Nucleus accumbens (tissue), 56 donors: ENCODE results near the gene ZNRD2.
"Not testable (repeated sequence)": the region's sequence is repeated elsewhere in the genome, so short reads cannot be mapped to it uniquely, and the experiment has no call there.

ENCODE experiments used
- DNase-seq, 56 donors: peaks; one replicate each; lab custom pipeline; 2025; lab: John Stamatoyannopoulos, UW

The ZNRD2 gene

DNA sequence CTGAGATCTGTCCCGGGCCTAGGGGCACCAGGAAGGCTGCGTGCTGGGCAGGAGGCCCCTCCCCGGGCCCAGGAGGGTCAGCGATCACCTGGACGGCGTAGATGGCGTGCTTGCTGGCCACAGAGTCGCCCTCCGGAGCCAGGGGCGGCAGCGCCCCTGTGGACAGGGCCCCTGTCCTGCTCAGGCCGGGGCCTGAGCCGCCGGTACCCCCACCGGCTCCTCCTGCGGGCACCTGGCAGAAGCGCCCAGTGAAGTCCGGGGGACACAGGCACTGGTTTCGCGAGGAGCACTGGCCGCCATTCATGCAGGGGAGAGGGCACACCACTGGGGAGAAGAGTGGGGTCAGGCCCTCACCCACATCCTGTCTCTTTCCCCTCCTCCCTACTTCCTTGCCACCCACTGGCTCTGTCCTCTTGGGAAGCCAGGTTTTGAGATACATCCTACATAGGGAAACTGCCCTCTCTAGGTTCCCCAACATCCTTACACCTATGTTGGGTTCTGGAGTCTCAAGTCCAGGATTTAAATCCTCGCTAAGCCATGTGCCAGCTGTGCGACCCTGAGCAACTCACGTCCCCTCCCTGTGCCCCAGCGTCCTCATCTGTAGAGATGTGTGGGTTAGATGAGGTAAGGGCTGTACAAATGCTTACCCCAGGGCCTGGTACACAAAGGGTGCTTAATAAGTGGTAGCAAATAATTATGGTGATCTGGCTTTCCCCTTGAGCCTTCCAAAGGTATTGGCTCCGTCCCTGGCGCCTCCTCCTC, 16.0 kb upstream of the ZNRD2 start:
- DNase-seq = no peak

DNA sequence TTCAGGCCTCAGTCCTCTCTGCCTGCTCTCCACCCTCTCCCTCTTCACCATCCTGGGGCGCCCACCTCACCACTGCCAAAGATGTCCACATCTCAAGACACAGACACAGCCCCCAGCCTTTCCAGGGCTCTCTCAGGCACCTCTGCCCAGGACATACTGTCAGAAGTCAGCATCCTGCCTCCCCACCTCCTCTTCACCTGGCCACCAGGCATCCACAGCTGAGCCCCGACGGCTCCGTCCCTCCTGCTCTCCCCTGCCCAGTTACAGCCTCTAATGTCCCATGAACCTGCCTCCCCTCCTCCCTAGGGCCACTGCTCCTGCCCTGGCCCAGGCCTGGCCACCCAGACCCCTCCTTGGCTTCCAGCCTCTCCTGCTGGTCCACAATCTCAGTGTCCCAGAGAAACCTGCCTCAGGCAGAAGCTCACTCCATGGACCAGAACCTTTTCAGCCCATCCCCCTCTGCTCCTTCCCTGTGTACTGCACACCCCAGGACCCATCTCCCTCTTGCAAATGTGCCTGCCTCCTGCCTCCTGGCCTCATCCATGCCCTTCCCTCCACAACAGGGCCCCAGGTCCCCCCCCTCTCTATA, 15.3 kb upstream of the ZNRD2 start:
- DNase-seq = no peak

DNA sequence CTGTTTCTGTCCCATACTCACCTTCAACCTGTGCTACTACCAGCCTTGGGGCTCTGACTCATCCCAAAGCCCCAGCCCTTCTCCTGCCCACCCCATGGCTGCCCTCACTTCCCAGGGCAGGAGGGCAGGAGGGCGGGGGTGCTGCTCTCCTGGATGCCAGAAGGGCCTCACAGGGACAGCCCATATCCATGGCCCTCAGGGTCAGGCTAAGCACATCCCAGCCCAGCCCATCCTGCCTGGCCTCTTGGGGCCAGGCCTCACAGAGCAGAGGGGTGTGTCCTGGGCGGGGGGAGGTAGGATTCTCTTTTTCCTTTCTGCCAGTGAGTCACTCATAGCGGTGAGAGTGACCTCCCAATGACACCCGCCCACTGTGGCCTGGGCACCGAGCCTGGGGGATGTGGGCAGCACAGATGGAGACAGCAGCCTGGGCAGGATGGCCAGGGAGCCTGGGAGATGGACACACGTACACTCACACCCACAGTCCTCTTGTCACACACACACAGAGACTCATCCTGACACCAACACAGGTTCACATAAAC, 14.5 kb upstream of the ZNRD2 start:
- DNase-seq = peak in 1 of 56 donors; percentile 32

DNA sequence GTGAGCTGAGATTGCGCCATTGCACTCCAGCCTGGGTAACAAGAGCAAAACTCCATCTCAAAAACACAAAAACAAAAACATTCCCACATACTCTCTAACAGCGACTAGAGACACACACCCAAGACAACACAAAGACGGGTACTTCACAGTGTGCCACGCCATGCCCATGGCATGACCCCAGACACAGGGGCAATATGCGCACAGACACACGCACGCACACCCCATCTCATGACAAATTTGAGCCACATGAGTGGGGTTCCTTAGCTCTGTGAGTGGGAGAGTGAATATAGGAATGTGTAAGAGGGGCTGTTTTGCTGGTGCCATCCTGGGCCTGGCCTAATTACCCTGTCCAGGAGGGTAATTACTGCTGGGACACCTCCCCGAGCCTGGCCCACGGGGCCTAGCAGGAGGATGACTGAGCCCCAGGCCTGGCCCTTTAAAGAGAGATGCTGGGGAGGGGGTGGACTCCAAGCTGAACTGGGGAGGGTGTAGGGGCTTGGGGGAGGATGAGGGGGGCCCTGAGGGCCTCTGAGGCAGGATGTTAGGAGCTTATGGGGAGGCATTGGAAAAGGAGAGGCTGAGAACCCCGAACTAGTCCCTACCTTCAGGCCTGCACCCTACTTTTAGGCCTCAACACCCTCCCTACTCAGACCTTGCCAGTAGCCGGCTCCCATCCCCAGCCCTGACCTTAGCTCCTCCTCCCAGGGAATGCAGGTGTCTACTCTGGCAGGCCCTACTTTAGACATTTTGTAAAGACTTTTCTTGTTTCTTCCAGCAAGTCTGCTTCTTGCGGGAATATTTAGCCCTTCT, 13.6 kb upstream of the ZNRD2 start:
- DNase-seq = no peak

DNA sequence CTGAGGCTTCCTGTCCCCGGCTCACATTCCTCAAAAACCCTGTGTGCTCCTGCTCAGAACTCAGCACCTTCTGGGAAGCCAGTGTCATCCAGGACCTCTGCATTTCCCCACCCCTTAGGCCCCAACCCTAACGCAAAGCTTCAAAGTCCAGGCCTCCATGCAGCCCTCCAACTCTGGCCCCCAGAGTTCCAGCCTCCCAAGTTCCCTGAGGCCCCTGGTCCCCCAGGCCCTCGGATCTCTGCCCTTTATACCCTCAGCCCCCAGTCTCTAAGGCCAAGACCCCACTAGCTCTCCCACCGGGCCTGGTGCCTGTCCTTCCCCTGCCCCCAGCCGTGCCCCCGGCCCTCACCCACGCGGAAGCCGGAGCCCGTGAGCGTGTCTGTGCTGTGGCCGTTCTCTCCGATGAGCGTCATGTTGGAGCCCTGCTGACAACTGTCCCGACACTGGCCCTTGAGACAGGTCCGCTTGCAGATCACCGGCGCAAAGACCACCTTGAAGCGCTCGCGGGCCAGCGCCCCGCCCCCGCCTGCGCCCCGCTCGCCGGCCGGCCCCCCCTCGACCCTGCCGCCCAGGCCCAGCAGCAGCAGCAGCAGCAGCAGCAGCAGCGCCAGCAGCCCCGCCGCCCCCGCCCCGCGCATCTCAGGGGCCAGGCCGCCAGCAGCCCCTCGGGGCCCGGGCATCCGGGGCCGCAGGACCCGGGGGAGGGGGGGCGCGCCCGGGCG, 12.8 kb upstream of the ZNRD2 start:
- peak in 25 of 56 donors; percentile 16 to 58 (median 30) for DNase-seq

DNA sequence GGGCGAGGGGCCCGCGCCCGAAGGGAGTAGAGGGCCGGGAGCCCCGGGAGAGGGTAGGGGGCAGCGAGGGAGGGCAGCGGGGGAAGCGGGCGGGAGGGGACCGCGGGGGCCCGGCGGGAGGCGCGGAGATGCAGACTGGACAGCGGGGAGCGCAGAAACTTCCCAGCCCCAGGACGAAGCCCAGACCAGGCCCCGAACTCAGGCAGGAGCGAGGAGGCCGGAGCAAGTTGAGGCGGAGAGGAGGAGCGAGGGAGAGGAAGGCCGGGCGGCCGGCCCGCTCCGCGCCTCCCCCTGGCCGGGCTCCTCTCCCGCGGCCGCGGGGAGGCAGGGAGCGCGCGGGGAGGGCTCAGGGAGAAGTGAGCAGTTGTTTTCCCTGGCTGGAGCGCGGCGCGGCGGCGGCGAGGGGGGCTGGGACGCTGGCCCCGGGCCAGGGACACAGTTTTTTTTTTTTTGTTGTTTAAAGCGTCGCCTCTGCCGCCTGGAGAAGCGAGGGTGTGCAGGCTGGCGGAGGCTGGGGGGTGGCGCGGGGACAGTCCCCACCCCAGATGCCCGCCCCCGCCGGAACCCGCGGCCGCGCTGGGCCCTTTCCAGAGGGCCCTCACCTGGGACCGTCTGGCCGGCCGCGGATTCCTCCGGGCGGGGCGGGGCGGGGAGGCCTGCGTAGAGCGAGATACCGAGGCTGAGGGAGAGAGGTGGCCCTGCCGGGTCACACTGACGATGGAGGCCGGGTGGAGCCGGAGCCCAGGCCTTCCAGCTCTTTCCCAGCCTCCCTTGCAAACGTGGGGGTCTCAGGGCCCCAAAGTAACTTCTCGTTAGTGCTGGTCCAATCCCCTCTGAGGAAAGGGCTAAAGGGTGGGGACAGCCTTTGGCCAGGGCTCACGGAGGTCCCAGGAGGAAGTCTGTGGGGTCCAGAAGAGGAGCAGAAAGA, 12.0 kb upstream of the ZNRD2 start, which contains the start of gene LTBP3:
TSS of gene LTBP3 (minus strand) at position 358 of the 928 bp plus-strand sequence. CDS start 400 bp downstream, outside the sequence.
- DNase-seq = peak in 53 of 56 donors; percentile 31 to 88 (median 77)

DNA sequence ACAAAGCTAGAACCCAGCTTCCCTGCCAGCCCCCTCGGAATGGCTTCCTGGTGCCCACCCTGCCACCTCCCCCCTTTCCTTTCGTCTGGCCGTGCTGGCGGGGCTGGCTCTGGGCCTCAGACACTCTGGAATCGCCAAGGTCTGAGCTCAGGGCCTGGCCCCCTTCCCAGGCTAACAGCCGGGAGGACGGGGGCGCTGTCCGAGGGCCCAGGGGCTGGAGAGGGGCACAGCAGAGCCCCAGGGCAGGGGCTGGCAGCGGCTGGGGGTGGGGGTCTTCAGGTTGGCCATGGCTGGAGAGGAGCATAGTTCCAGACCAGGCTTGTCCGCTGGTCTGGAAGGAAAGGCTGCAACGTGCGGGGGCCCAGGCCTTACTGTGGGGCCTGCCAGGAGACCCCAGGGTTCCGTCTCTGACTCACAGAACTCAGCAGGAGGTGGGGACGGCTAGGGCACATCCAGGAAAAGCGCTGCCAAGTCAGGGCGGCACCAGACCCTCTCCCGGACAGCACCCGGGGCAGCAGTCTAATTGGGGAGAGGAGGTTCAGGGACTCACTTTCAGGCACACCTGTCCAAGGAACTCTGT, 11.3 kb upstream of the ZNRD2 start:
- DNase-seq = peak in 48 of 56 donors; percentile 26 to 82 (median 60)

DNA sequence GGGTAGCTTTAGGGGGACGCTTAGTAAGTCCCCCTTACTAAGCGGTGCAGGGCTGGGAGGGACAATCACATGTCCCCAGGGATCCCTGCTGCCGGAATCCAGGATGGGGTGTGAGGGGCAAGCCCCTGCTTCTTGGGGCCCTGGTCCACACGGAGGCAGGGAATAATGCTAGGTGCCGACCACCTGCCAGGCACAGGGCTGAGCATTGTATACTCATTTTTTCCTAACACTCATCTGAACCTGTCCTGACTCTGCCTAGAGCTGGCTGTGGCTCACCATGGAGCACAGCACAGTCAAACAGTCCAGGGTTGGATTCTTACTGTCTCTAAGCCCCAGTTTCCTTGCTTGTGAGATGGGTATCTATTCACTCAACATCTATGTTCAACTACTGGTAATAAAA, 10.7 kb upstream of the ZNRD2 start:
- peak in 1 of 56 donors; percentile 49 for DNase-seq

DNA sequence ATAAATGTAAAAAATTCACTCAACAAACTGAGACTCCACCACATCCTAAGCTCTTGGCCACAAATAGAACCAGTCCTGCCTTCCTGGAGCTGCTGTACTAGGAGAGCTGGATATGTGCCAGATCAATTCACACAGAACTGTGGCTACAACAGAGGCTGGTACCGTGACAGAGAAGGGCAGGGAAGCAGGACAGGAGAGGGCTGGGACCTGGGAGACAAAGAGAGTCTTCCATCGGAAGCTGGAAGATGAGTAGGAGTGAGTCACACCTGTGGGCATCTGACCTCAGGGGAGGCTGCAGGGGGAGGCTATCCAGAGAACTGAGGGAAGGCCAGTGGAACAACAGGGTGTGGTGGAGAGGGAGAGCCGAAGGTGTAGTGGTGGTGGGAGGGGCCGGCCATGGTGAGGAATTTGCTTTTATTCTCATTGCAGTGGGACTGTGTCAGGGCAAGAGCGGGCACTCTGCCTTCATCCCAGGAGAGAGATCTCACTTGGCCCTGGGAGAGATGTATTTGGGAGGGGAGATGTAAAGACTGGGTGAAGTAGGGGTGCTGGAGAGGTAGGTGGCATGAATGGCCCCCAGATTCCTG, 10.2 kb upstream of the ZNRD2 start:
- peak in 5 of 56 donors; percentile 10 to 29 (median 28) for DNase-seq

DNA sequence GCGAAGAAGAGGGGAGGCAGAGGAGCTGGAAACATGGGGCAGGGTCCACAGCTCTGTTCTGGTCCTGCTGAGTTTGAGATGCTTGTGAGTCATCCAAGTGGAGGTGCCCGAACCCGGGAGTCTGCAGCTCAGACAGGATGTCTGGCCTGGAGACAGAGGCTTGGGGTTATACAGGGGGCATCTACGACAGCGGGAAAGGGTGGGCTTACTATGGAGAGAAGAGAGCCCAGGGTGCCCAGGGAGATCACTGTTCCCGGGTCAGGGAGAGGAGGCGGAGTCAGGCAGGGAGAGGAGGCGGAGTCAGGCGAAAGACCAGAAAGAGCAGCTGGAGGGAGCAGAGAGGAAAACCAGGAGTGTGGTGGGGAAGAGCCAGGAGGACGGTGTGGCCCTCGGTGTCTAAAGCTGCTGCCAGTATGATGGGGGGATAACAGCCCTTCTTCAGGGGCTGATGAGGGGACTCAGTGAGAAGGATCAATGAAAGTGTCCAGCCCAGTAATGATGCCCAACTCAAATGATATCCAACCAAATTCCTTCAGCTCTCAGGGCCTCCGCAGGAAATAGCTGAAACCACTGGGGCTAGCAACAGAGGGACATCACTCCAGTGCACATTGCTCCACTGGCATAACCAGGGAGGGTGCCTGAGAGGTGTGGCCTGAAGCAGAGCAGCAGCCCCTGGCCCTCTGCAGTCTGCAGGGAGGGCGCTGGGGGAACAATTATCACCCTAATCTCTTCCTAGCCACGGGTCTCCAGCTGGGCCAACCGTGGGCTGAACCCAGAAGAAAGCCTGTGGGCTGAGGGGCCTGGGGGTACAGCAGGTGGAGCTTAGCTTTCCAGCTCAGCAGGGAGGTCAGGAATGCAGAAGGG, 9.5 kb upstream of the ZNRD2 start:
- peak in 33 of 56 donors; percentile 11 to 71 (median 34) for DNase-seq

DNA sequence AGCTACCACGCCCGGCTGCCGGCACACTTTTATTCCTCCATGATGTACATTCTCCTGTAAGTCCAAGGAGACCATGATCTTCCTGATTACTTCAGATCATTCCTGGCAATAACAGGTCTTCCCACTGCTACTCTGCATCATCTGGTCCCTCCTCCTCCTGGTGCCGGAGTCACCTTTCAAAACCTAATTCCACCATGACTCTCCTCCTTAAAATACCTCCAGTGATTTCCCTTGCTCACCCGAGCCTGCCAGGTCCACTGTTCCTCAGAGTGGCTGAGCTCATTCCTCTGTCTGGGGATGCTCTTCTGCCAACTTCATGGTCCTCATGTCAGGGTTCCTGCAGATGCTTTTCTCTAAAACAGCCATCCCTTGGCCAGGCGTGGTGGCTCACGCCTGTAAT, 8.3 kb upstream of the ZNRD2 start:
- no peak for DNase-seq

DNA sequence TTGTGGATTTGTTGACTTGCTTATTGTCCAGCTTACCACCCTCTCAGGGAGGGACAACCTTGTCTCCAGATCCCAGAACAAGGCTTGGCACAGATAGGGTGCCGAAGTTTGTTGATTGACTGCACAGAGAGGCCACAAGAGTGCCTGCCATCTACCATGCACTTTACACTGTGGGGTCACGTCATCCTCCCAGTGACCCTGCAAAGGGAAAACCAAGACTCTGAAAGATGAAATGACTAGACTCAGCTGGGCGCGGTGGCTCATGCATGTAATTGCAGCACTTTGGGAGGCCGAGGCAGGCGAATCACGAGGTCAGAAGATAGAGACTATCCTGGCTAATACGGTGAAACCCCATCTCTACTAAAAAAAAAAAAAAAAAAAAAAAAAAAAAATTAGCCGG, 7.5 kb upstream of the ZNRD2 start:
- no peak for DNase-seq

DNA sequence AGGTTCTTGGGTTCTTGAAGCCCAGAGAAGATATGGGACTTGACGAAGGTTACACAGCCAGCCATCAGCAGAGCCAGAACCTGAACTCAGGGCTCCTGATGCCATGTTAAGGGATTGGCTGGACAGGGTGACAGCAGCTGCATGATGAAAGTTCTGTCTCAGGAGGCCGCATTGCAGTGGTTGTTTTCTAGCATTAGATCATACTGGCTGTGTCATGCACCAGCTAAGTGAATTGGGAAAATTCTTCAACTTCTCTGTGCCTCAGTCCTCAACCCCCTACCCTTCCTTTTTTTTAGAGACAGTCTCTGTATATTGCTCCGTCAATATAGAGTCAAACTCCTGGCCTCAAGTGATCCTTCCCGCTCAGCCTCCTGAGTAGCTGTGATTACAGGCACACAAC, 6.7 kb upstream of the ZNRD2 start:
- no peak for DNase-seq

DNA sequence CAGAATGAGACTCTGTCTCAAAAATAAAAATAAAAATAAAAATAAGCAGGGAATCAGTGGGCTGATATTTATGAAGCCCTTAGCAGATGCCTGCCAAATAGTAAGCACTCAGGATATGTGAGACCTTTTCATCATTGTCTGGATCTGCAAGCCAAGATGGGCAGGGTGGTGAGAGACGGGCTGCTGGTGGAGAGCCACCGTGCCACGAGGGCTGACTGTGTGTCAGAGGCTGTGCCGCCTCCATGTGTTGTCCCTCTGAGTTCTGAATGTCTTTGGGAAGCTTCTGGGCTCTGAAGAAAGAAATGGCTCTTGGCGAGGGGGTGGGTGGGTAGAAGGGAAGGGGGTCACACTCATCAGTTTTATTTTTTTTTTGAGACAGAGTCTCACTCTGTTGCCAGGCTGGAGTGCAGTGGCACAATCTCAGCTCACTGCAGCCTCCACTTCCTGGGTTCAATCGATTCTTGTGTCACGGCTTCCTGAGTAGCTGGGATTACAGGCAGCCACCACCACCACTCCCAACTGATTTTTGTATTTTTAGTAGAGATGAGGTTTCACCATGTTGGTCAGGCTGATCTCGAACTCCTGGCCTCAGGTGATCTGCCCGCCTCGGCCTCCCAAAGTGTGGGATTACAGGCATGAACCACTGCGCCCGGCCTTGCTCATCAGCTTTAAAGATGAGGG, 5.3 kb upstream of the ZNRD2 start:
- not testable (repeated sequence) for DNase-seq

DNA sequence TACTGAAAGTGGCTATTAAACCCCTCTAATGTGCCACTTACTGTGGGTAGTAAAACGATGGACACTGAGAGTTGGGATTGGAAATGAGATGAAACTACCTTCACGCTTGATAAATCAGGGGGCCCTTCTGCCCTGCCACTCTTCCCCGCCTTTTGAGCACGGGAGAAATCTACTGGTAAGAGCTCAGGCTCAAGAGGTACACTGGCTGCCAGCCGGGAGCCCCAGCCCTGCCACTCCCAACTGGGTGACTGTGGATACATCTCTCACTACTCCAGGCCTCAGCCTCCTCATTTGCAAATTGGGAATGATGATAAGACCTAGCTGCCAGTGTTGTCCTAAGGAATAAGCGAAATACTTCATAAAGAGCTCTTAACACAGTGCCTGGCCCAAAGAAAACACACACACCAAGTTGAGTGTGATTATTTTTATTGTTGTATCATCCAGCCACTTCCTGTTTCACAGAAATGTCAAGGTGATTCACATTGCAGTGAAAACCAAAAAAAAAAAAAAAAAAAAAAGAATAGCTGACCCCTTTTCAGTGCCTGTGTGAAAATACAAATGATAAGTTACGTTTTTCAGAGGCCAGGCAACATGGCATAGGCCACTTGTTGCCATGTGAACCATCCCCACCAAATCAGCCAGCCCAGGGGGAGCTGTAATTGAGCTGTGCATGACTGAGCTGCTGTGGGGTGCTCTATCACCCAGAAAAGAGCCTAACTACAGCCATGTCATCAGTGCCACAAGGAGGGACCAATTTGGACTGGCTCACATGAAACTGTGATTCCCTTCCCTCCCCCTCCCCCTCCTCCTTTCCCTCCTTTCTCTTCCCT, 4.4 kb upstream of the ZNRD2 start:
- no peak for DNase-seq
